Ovary (tissue), 9 donors: ENCODE measurements around the gene ROR2. TPM values are rescaled to one million over a fixed set of nuclear protein-coding genes. Genes with fewer than 3 reads are reported as not detected.

ENCODE experiments used
- DNase-seq, 5 donors: peaks; one replicate each; pipeline ENCODE4 v3.0.0-alpha.2; 2019 to 2020
- H3K27ac ChIP-seq, 2 donors: fragments of 200-600 bp; one replicate each; pipeline versions ENCODE4 v1.5.1 to v1.8.0; 2019 to 2022
- H3K27me3 ChIP-seq: fragments of 200-600 bp; one replicate; pipeline ENCODE4 v1.8.0; 2022
- H3K36me3 ChIP-seq: fragments of 200-600 bp; sonication (generic); one replicate; pipeline ENCODE4 v1.5.1; 2019
- H3K4me1 ChIP-seq: one replicate; pipeline ENCODE4 v1.8.1; 2013; ENCODE audit warnings: mild to moderate bottlenecking, moderate library complexity; ENCODE audit not compliant: insufficient read depth
- H3K4me3 ChIP-seq: fragments of 200-600 bp; sonication (generic); one replicate; pipeline ENCODE4 v1.5.1; 2017
- H3K9me3 ChIP-seq, 2 donors: fragments of 200-600 bp in 1 of 2; sonication (generic) in 1 of 2; one replicate each; pipeline versions ENCODE4 v1.5.1 to v1.8.1; 2013 to 2019; ENCODE audit warnings: mild to moderate bottlenecking in 1 of 2, moderate library complexity in 1 of 2
- CTCF ChIP-seq, 3 donors: fragments of 450-650 bp in 2 of 3; fragments of 200-600 bp in 1 of 3; IDR thresholded peaks; one replicate each; pipeline versions ENCODE4 v1.5.1 to v1.8.0; 2016 to 2022; ENCODE audit warnings: antibody characterized with exemption in 3 of 3, mild to moderate bottlenecking in 1 of 3
- EP300 ChIP-seq: sonication (generic); formaldehyde crosslinking; IDR thresholded peaks from one replicate; pipeline ENCODE4 v1.6.1; 2017; ENCODE audit warnings: antibody characterized with exemption
- POLR2A ChIP-seq: fragments of 450-650 bp; IDR thresholded peaks from one replicate; pipeline ENCODE4 v1.6.1; 2017; ENCODE audit warnings: antibody characterized with exemption, mild to moderate bottlenecking, moderate library complexity
- WGBS, 3 donors: extraction: QIAGEN DNeasy Blood & Tissue Kit in 1 of 3; methylation state at CpG; one replicate each; pipeline versions ENCODE4 v1.1.5 to v1.1.7; 2013 to 2017; 5-methylcytosine and 5-hydroxymethylcytosine counted together
- intact Hi-C, 4 donors: fragments of 100-400 bp; cut with DNase I; formaldehyde crosslinking; loops; one replicate each; pipeline versions ENCODE4 v1.11.0 to v1.15.1; 2022 to 2023
- polyA plus RNA-seq, 2 donors: library from polyadenylated mRNA; stranded (reverse); fragments of 200-250 nt in 1 of 2; fragments of 350-450 nt in 1 of 2; fragmentation: Illumina TruSeq in 1 of 2; extraction: RNeasy Lipid Tissue Mini Kit (QIAGEN cat#74804) in 1 of 2; gene quantifications; one replicate each; pipeline ENCODE4 v1.2.3, GENCODE V29; 2013 to 2014
- total RNA-seq, 7 donors: library from RNA; depleted of rRNA in 2 of 7; stranded (reverse); fragments of >200 nt in 2 of 7; fragmentation: NEBNext Ultra II Directional in 3 of 7; extraction: Animal tissue kit (Norgen Biotek cat#: 25700) in 3 of 7; gene quantifications; one replicate each; pipeline versions ENCODE4 v1.1.0 to v1.2.4, GENCODE V29; 2016 to 2023
- donor health status: DM: no; HTN: no; CAD: no; lungs with moderate emphysema.
- donor health status: DM: no; HTN: no; CAD: no.
- donor health status: Bipolar disorder and iron deficiency.
- donor health status: DM: yes; HTN: yes; CAD: no.
- donor health status: DM: no; HTN: no; CAD: no.
- donor health status: DM: yes; HTN: yes; CAD: no.

Gene ROR2
- total and polyA plus RNA-seq, 9 donors, result 11.4 to 35.5 (median 27.7) TPM

- intact Hi-C loops, result no loop called here
- Histone ChIP-seq H3K36me3 (no peaks in the 10 kb centered on the region), H3K4me3 (no peak overlapping the region), H3K27me3 (no peaks in the 10 kb centered on the region), H3K27ac (no peak overlapping the region), H3K9me3 (no peaks in the 10 kb centered on the region), H3K4me1 (no peaks in the 10 kb centered on the region)
- DNase-seq, result no peak
- TF ChIP-seq CTCF (IDR thresholded peaks at IDR 0.05) (no peak), EP300 (no peak), POLR2A (no peak)
- WGBS, 3 donors, result 85 to 90% (median 88%) methylated on average over 9 of the region's 9 CpGs
Observed at GRCh38 chr9:91658513-91659105, 291.4 kb downstream of the ROR2 start.

- Histone ChIP-seq H3K27ac (no peak overlapping the region), H3K9me3 (no peaks in the 10 kb centered on the region), H3K27me3 (no peaks in the 10 kb centered on the region), H3K4me1 (no peaks in the 10 kb centered on the region), H3K36me3 (no peaks in the 10 kb centered on the region), H3K4me3 (no peak overlapping the region)
- no peak for TF ChIP-seq POLR2A
- no peak for TF ChIP-seq EP300
- no peak for TF ChIP-seq CTCF (IDR thresholded peaks at IDR 0.05)
- no peak for DNase-seq
- WGBS, 3 donors, result 88 to 98% (median 93%) methylated on average over 3 of the region's 3 CpGs
- intact Hi-C loops, result no loop called here
Observed at GRCh38 chr9:91657501-91657900, 292.5 kb downstream of the ROR2 start.

- no peaks in the 10 kb centered on the region for H3K9me3 ChIP-seq
- no peaks in the 10 kb centered on the region for H3K36me3 ChIP-seq
- no peaks in the 10 kb centered on the region for H3K4me1 ChIP-seq
- intact Hi-C loops, result no loop called here
- H3K27ac ChIP-seq, result no peak overlapping the region
- DNase-seq, result no peak
- no peaks in the 10 kb centered on the region for H3K27me3 ChIP-seq
- 73 to 80% (median 79%) methylated on average over 4 of the region's 4 CpGs for WGBS, 3 donors
- TF ChIP-seq POLR2A (no peak), EP300 (no peak), CTCF (IDR thresholded peaks at IDR 0.05) (no peak)
- no peak overlapping the region for H3K4me3 ChIP-seq
Observed at GRCh38 chr9:91655658-91656057, 294.4 kb downstream of the ROR2 start.

- TF ChIP-seq EP300 (no peak), CTCF (IDR thresholded peaks at IDR 0.05) (no peak), POLR2A (no peak)
- no peaks in the 10 kb centered on the region for H3K9me3 ChIP-seq
- no peaks in the 10 kb centered on the region for H3K36me3 ChIP-seq
- intact Hi-C loops, result no loop called here
- no peak for DNase-seq
- no peak overlapping the region for H3K27ac ChIP-seq
- H3K27me3 ChIP-seq, result no peaks in the 10 kb centered on the region
- H3K4me1 ChIP-seq, result no peaks in the 10 kb centered on the region
- 65 to 80% (median 76%) methylated on average over 6 of the region's 6 CpGs for WGBS, 3 donors
- no peak overlapping the region for H3K4me3 ChIP-seq
Observed at GRCh38 chr9:91655215-91655614, 294.8 kb downstream of the ROR2 start.
